HepG2 (cell line): Measurements from ENCODE around the gene GNG3. TPM values are rescaled to one million over a fixed set of nuclear protein-coding genes. Genes with fewer than 3 reads are reported as not detected.

ENCODE experiments used
- ARNT2 ChIP-seq: sonication (generic); formaldehyde crosslinking; IDR thresholded peaks from 2 replicates; pipeline ENCODE4 v1.8.0; 2022; ENCODE audit warnings: mild to moderate bottlenecking, low read depth, missing genetic modification reagents, moderate library complexity
- POLR2AphosphoS5 ChIP-seq: IDR thresholded peaks from 2 replicates; pipeline ENCODE4 v1.6.1; 2012; ENCODE audit warnings: low read depth, low read length
- ZMYM4 ChIP-seq: sonication (generic); formaldehyde crosslinking; IDR thresholded peaks from 2 replicates; pipeline ENCODE4 v1.8.1; 2023; ENCODE audit warnings: mild to moderate bottlenecking, missing genetic modification reagents
- ZNF337 ChIP-seq: sonication (generic); formaldehyde crosslinking; IDR thresholded peaks from 2 replicates; pipeline ENCODE4 v1.5.1; 2020; ENCODE audit warnings: missing genetic modification reagents, low read depth, mild to moderate bottlenecking, borderline replicate concordance
- polyA plus RNA-seq, 8 experiments: library from polyadenylated mRNA; depleted of rRNA in 3 of 8; stranded (reverse) in 7 of 8; unstranded in 1 of 8; fragments of >200 nt; fragmentation: Illumina TruSeq in 4 of 8; extraction: Trizol in 4 of 8; gene quantifications; 2 replicates each; pipeline versions ENCODE4 v1.2.1 to v1.2.3, GENCODE V29; 2011 to 2016; ENCODE audit warnings: low read depth in 4 of 8, missing spikeins in 1 of 8, mixed read lengths in 1 of 8; ENCODE audit not compliant: insufficient read depth in 1 of 8
- total RNA-seq, 5 experiments: library from RNA; depleted of rRNA; stranded (reverse); fragments of >200 nt; fragmentation: Illumina TruSeq; extraction: Trizol; gene quantifications; 2 replicates each; pipeline ENCODE4 v1.2.3, GENCODE V29; 2016; ENCODE audit warnings: low read depth in 1 of 5
- TF ChIP-seq, protein P1 (sequence below): sonication (generic); formaldehyde crosslinking; IDR thresholded peaks from 2 replicates; pipeline ENCODE4 v1.8.0; 2023; ENCODE audit warnings: mild to moderate bottlenecking, missing genetic modification reagents
- TF ChIP-seq, protein P2 (sequence below): sonication (generic); formaldehyde crosslinking; IDR thresholded peaks from 2 replicates; pipeline ENCODE4 v1.5.0; 2020; ENCODE audit warnings: missing genetic modification reagents
- TF ChIP-seq, protein P3 (sequence below): sonication (generic); formaldehyde crosslinking; IDR thresholded peaks from 2 replicates; pipeline ENCODE4 v1.4.0; 2020; ENCODE audit warnings: missing genetic modification reagents, borderline replicate concordance
- TF ChIP-seq, protein P4 (sequence below), 2 experiments: sonication (generic) in 1 of 2; formaldehyde crosslinking in 1 of 2; IDR thresholded peaks; 2 replicates each; pipeline versions ENCODE4 v1.4.0 to v1.6.1; 2018 to 2020; ENCODE audit warnings: missing genetic modification reagents in 2 of 2, borderline replicate concordance in 1 of 2, low read depth in 1 of 2, mild to moderate bottlenecking in 1 of 2, missing biosample characterization in 1 of 2
- TF ChIP-seq, protein P5 (sequence below): IDR thresholded peaks from 2 replicates; pipeline ENCODE4 v1.6.1; 2016
- TF ChIP-seq, protein P6 (sequence below): sonication (generic); formaldehyde crosslinking; IDR thresholded peaks from 2 replicates; pipeline ENCODE4 v1.9.0; 2021; ENCODE audit warnings: missing genetic modification reagents, borderline replicate concordance

Gene GNG3
- total and polyA plus RNA-seq, 2 of the 13 experiments (the other 11 are each of a cell fraction or from before 2014, with no cell fraction given): not detected

DNA sequence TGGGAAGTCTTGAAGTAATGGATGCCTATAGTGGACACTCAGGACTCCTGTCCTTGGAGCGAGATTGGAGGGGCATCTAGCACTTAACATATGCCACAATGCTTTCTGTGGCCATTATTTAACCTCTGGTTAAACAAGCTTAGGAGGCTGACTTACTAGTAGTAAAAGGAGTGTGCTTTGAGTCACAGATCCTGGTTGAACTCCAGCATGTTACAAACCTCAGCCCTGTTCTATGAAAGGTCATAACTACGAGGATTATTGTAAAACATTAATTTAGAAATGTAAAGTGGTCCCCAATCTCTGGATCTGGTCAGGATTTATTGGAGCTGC lies 34.3 kb upstream of the GNG3 start (continued):
- TF ChIP-seq, protein P1, sequence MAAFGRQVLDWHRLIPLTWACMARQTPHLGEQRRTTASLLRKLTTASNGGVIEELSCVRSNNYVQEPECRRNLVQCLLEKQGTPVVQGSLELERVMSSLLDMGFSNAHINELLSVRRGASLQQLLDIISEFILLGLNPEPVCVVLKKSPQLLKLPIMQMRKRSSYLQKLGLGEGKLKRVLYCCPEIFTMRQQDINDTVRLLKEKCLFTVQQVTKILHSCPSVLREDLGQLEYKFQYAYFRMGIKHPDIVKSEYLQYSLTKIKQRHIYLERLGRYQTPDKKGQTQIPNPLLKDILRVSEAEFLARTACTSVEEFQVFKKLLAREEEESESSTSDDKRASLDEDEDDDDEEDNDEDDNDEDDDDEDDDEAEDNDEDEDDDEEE (CRISPR knock-in tag): no peak
- TF ChIP-seq, protein P2, sequence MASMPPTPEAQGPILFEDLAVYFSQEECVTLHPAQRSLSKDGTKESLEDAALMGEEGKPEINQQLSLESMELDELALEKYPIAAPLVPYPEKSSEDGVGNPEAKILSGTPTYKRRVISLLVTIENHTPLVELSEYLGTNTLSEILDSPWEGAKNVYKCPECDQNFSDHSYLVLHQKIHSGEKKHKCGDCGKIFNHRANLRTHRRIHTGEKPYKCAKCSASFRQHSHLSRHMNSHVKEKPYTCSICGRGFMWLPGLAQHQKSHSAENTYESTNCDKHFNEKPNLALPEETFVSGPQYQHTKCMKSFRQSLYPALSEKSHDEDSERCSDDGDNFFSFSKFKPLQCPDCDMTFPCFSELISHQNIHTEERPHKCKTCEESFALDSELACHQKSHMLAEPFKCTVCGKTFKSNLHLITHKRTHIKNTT: no peak
- TF ChIP-seq, protein P3, sequence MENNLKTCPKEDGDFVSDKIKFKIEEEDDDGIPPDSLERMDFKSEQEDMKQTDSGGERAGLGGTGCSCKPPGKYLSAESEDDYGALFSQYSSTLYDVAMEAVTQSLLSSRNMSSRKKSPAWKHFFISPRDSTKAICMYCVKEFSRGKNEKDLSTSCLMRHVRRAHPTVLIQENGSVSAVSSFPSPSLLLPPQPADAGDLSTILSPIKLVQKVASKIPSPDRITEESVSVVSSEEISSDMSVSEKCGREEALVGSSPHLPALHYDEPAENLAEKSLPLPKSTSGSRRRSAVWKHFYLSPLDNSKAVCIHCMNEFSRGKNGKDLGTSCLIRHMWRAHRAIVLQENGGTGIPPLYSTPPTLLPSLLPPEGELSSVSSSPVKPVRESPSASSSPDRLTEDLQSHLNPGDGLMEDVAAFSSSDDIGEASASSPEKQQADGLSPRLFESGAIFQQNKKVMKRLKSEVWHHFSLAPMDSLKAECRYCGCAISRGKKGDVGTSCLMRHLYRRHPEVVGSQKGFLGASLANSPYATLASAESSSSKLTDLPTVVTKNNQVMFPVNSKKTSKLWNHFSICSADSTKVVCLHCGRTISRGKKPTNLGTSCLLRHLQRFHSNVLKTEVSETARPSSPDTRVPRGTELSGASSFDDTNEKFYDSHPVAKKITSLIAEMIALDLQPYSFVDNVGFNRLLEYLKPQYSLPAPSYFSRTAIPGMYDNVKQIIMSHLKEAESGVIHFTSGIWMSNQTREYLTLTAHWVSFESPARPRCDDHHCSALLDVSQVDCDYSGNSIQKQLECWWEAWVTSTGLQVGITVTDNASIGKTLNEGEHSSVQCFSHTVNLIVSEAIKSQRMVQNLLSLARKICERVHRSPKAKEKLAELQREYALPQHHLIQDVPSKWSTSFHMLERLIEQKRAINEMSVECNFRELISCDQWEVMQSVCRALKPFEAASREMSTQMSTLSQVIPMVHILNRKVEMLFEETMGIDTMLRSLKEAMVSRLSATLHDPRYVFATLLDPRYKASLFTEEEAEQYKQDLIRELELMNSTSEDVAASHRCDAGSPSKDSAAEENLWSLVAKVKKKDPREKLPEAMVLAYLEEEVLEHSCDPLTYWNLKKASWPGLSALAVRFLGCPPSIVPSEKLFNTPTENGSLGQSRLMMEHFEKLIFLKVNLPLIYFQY (CRISPR knock-in tag): no peak
- TF ChIP-seq, protein P4, sequence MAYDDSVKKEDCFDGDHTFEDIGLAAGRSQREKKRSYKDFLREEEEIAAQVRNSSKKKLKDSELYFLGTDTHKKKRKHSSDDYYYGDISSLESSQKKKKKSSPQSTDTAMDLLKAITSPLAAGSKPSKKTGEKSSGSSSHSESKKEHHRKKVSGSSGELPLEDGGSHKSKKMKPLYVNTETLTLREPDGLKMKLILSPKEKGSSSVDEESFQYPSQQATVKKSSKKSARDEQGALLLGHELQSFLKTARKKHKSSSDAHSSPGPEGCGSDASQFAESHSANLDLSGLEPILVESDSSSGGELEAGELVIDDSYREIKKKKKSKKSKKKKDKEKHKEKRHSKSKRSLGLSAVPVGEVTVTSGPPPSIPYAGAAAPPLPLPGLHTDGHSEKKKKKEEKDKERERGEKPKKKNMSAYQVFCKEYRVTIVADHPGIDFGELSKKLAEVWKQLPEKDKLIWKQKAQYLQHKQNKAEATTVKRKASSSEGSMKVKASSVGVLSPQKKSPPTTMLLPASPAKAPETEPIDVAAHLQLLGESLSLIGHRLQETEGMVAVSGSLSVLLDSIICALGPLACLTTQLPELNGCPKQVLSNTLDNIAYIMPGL (CRISPR knock-in tag; IDR thresholded peaks at IDR 0.05; ENCODE audit: borderline replicate concordance in 1 of 2, low read depth in 1 of 2): no peak
- TF ChIP-seq, protein P5, sequence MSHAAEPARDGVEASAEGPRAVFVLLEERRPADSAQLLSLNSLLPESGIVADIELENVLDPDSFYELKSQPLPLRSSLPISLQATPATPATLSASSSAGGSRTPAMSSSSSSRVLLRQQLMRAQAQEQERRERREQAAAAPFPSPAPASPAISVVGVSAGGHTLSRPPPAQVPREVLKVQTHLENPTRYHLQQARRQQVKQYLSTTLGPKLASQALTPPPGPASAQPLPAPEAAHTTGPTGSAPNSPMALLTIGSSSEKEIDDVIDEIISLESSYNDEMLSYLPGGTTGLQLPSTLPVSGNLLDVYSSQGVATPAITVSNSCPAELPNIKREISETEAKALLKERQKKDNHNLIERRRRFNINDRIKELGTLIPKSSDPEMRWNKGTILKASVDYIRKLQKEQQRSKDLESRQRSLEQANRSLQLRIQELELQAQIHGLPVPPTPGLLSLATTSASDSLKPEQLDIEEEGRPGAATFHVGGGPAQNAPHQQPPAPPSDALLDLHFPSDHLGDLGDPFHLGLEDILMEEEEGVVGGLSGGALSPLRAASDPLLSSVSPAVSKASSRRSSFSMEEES (CRISPR knock-in tag): no peak
- TF ChIP-seq ARNT2 (CRISPR knock-in tag) (no peak), ZMYM4 (no peak), POLR2AphosphoS5 (no peak), ZNF337 (CRISPR knock-in tag) (no peak)
- TF ChIP-seq, protein P6, sequence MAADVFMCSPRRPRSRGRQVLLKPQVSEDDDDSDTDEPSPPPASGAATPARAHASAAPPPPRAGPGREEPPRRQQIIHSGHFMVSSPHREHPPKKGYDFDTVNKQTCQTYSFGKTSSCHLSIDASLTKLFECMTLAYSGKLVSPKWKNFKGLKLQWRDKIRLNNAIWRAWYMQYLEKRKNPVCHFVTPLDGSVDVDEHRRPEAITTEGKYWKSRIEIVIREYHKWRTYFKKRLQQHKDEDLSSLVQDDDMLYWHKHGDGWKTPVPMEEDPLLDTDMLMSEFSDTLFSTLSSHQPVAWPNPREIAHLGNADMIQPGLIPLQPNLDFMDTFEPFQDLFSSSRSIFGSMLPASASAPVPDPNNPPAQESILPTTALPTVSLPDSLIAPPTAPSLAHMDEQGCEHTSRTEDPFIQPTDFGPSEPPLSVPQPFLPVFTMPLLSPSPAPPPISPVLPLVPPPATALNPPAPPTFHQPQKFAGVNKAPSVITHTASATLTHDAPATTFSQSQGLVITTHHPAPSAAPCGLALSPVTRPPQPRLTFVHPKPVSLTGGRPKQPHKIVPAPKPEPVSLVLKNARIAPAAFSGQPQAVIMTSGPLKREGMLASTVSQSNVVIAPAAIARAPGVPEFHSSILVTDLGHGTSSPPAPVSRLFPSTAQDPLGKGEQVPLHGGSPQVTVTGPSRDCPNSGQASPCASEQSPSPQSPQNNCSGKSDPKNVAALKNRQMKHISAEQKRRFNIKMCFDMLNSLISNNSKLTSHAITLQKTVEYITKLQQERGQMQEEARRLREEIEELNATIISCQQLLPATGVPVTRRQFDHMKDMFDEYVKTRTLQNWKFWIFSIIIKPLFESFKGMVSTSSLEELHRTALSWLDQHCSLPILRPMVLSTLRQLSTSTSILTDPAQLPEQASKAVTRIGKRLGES: no peak
- TF ChIP-seq, all 625 proteins: peak for 0
